ENCODE measurements around the gene SORCS1.
"Not testable (repeated sequence)": the region's sequence is repeated elsewhere in the genome, so short reads cannot be mapped to it uniquely, and the experiment has no call there.

Gene SORCS1

GRCh38 chr10:107054469-107055156 lies 109.9 kb downstream of the SORCS1 start:
- in situ Hi-C loops (cut with MboI; ENCODE audit: low sequenced_read_pairs), result no loop called here

- in situ Hi-C loops (cut with MboI; ENCODE audit: low sequenced_read_pairs), result no loop called here
Measured at GRCh38 chr10:107051769-107052168, 112.7 kb downstream of the SORCS1 start.

- in situ Hi-C loops (cut with MboI; ENCODE audit: low sequenced_read_pairs), result no loop called here
Measured at GRCh38 chr10:107043461-107043860, 121.0 kb downstream of the SORCS1 start.

GRCh38 chr10:107037192-107038122 lies 127.0 kb downstream of the SORCS1 start:
- in situ Hi-C loops (cut with MboI; ENCODE audit: low sequenced_read_pairs), result no loop called here

GRCh38 chr10:107033799-107034422 lies 130.6 kb downstream of the SORCS1 start:
- in situ Hi-C loops (cut with MboI; ENCODE audit: low sequenced_read_pairs), result no loop called here

GRCh38 chr10:107032700-107033401 lies 131.7 kb downstream of the SORCS1 start:
- in situ Hi-C loops (cut with MboI; ENCODE audit: low sequenced_read_pairs), result no loop called here

GRCh38 chr10:107031931-107032699 lies 132.4 kb downstream of the SORCS1 start:
- in situ Hi-C loops (cut with MboI; ENCODE audit: low sequenced_read_pairs), result no loop called here

- in situ Hi-C loops (cut with MboI; ENCODE audit: low sequenced_read_pairs), result no loop called here
Measured at GRCh38 chr10:107028236-107028635, 136.3 kb downstream of the SORCS1 start.

- in situ Hi-C loops (cut with MboI; ENCODE audit: low sequenced_read_pairs), result no loop called here
Measured at GRCh38 chr10:107025676-107026075, 138.8 kb downstream of the SORCS1 start.

- in situ Hi-C loops (cut with MboI; ENCODE audit: low sequenced_read_pairs), result not testable (repeated sequence)
Measured at GRCh38 chr10:107024033-107024432, 140.5 kb downstream of the SORCS1 start.

- in situ Hi-C loops (cut with MboI; ENCODE audit: low sequenced_read_pairs), result no loop called here
Measured at GRCh38 chr10:107022600-107023354, 141.7 kb downstream of the SORCS1 start.

GRCh38 chr10:107019154-107019553 lies 145.4 kb downstream of the SORCS1 start:
- in situ Hi-C loops (cut with MboI; ENCODE audit: low sequenced_read_pairs), result no loop called here

GRCh38 chr10:107013258-107014006 lies 151.1 kb downstream of the SORCS1 start:
- in situ Hi-C loops (cut with MboI; ENCODE audit: low sequenced_read_pairs), result no loop called here

- in situ Hi-C loops (cut with MboI; ENCODE audit: low sequenced_read_pairs), result no loop called here
Measured at GRCh38 chr10:107011992-107012391, 152.5 kb downstream of the SORCS1 start.

GRCh38 chr10:107011105-107011504 lies 153.4 kb downstream of the SORCS1 start:
- in situ Hi-C loops (cut with MboI; ENCODE audit: low sequenced_read_pairs), result no loop called here

- in situ Hi-C loops (cut with MboI; ENCODE audit: low sequenced_read_pairs), result no loop called here
Measured at GRCh38 chr10:107010531-107010930, 154.0 kb downstream of the SORCS1 start.

GRCh38 chr10:107004362-107004761 lies 160.1 kb downstream of the SORCS1 start:
- in situ Hi-C loops (cut with MboI; ENCODE audit: low sequenced_read_pairs), result no loop called here

- in situ Hi-C loops (cut with MboI; ENCODE audit: low sequenced_read_pairs), result no loop called here
Measured at GRCh38 chr10:107002068-107002467, 162.4 kb downstream of the SORCS1 start.
